K562 (cell line): ENCODE results near the gene MIDN. TPM values are rescaled to one million over a fixed set of nuclear protein-coding genes. Genes with fewer than 3 reads are reported as not detected.
A peak's percentile ranks its signal among the peaks of the same experiment; 100 is the strongest.

Experiments used
- BCL6 ChIP-seq: fragments of 250-450 bp; sonication (Bioruptor Pico); IDR thresholded peaks from 2 replicates; pipeline ENCODE4 v1.4.0; 2020
- CC2D1A ChIP-seq: fragments of 450-650 bp; IDR thresholded peaks from 2 replicates; pipeline ENCODE4 v1.6.1; 2017; ENCODE audit warnings: mild to moderate bottlenecking
- CXXC5 ChIP-seq: fragments of 250-450 bp; sonication (Bioruptor Pico); IDR thresholded peaks from 2 replicates; pipeline ENCODE4 v1.8.0; 2022; ENCODE audit warnings: inconsistent platforms, mild to moderate bottlenecking, moderate library complexity
- EWSR1 ChIP-seq: fragments of 450-650 bp; IDR thresholded peaks from 2 replicates; pipeline ENCODE4 v1.6.1; 2018; ENCODE audit warnings: borderline replicate concordance, mild to moderate bottlenecking, low read depth, moderate library complexity; ENCODE audit not compliant: partially characterized antibody
- FOXK1 ChIP-seq: sonication (generic); formaldehyde crosslinking; IDR thresholded peaks from 2 replicates; pipeline ENCODE4 v1.8.0; 2022; ENCODE audit warnings: missing genetic modification reagents, mild to moderate bottlenecking, borderline replicate concordance
- GTF2E2 ChIP-seq: fragments of 200-800 bp; sonication (Bioruptor generic); IDR thresholded peaks from 2 replicates; pipeline ENCODE4 v1.6.1; 2016; ENCODE audit warnings: missing genetic modification characterization, missing compliant biosample characterization
- HDAC3 ChIP-seq: fragments of 450-650 bp; IDR thresholded peaks from 2 replicates; pipeline ENCODE4 v1.6.1; 2018; ENCODE audit warnings: borderline replicate concordance, mild to moderate bottlenecking, moderate library complexity; ENCODE audit not compliant: partially characterized antibody
- KDM1A ChIP-seq, 2 experiments: fragments of 450-650 bp; IDR thresholded peaks; 2 replicates each; pipeline ENCODE4 v1.6.1; 2016; ENCODE audit warnings: mild to moderate bottlenecking in 2 of 2
- NFIX ChIP-seq: fragments of 250-450 bp; sonication (Bioruptor Pico); IDR thresholded peaks from 2 replicates; pipeline ENCODE4 v1.4.0; 2020; ENCODE audit warnings: low read depth, mild to moderate bottlenecking, moderate library complexity
- POLR2G ChIP-seq: fragments of 200-400 bp; formaldehyde crosslinking; IDR thresholded peaks from 2 replicates; pipeline ENCODE4 v1.6.1; 2017; ENCODE audit warnings: low read depth, mild to moderate bottlenecking, antibody characterized with exemption, low read length, moderate library complexity
- RB1 ChIP-seq: fragments of 450-650 bp; IDR thresholded peaks from 2 replicates; pipeline ENCODE4 v1.6.1; 2017; ENCODE audit warnings: low read depth, mild to moderate bottlenecking
- SP2 ChIP-seq: IDR thresholded peaks from 2 replicates; pipeline ENCODE4 v1.6.1; 2011; ENCODE audit warnings: mild to moderate bottlenecking, low read depth, low read length, moderate library complexity; ENCODE audit not compliant: poor library complexity, severe bottlenecking; ENCODE audit errors: extremely low read depth
- SRSF7 ChIP-seq: fragments of 200-400 bp; formaldehyde crosslinking; optimal IDR thresholded peaks from 2 replicates; pipeline ENCODE3; 2017; ENCODE audit warnings: mild to moderate bottlenecking, low read depth, low read length
- ZBED1 ChIP-seq: IDR thresholded peaks from 2 replicates; pipeline ENCODE4 v1.6.1; 2014
- ZNF318 ChIP-seq, 2 experiments: fragments of 450-650 bp; IDR thresholded peaks; 2 replicates each; pipeline ENCODE4 v1.6.1; 2016; ENCODE audit warnings: mild to moderate bottlenecking in 2 of 2, borderline replicate concordance in 1 of 2, low read depth in 1 of 2, moderate library complexity in 1 of 2
- ZNF778 ChIP-seq: fragments of 450-650 bp; formaldehyde crosslinking; IDR thresholded peaks from 2 replicates; pipeline ENCODE4 v1.4.0; 2020; ENCODE audit warnings: mild to moderate bottlenecking, moderate library complexity
- polyA plus RNA-seq, 8 experiments: library from polyadenylated mRNA; depleted of rRNA in 4 of 8; stranded (reverse) in 5 of 8; unstranded in 3 of 8; fragments of >200 nt; fragmentation: Nextera tagmentation in 2 of 8; fragmentation: Illumina TruSeq in 1 of 8; extraction: Ambion mirVana in 2 of 8; extraction: Trizol in 1 of 8; gene quantifications; 2 replicates each; pipeline versions ENCODE4 v1.2.1 to v1.2.3, GENCODE V29; 2011 to 2014; ENCODE audit warnings: inconsistent platforms in 1 of 8, missing spikeins in 1 of 8
- total RNA-seq, 7 experiments: library from RNA; depleted of rRNA in 6 of 7; stranded (reverse); fragments of >200 nt in 6 of 7; fragmentation: Illumina TruSeq in 2 of 7; extraction: Trizol in 2 of 7; gene quantifications; 2 replicates each; pipeline versions ENCODE4 v1.2.1 to v1.2.3, GENCODE V29; 2011 to 2021; ENCODE audit warnings: low replicate concordance in 1 of 7
- TF ChIP-seq, protein P1 (sequence below), 2 experiments: fragments of 150-350 bp in 1 of 2; IDR thresholded peaks; 2 replicates each; pipeline ENCODE4 v1.6.1; 2012 to 2016; ENCODE audit warnings: low read depth in 2 of 2, low read length in 2 of 2, mild to moderate bottlenecking in 1 of 2, moderate library complexity in 1 of 2

The MIDN gene
- total and polyA plus RNA-seq, 9 of the 15 experiments (the other 6 are each of a cell fraction or from before 2014, with no cell fraction given): 0.17 to 120 (median 10.1) TPM

- TF ChIP-seq, protein P1, sequence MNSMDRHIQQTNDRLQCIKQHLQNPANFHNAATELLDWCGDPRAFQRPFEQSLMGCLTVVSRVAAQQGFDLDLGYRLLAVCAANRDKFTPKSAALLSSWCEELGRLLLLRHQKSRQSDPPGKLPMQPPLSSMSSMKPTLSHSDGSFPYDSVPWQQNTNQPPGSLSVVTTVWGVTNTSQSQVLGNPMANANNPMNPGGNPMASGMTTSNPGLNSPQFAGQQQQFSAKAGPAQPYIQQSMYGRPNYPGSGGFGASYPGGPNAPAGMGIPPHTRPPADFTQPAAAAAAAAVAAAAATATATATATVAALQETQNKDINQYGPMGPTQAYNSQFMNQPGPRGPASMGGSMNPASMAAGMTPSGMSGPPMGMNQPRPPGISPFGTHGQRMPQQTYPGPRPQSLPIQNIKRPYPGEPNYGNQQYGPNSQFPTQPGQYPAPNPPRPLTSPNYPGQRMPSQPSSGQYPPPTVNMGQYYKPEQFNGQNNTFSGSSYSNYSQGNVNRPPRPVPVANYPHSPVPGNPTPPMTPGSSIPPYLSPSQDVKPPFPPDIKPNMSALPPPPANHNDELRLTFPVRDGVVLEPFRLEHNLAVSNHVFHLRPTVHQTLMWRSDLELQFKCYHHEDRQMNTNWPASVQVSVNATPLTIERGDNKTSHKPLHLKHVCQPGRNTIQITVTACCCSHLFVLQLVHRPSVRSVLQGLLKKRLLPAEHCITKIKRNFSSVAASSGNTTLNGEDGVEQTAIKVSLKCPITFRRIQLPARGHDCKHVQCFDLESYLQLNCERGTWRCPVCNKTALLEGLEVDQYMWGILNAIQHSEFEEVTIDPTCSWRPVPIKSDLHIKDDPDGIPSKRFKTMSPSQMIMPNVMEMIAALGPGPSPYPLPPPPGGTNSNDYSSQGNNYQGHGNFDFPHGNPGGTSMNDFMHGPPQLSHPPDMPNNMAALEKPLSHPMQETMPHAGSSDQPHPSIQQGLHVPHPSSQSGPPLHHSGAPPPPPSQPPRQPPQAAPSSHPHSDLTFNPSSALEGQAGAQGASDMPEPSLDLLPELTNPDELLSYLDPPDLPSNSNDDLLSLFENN (IDR thresholded peaks at IDR 0.05; ENCODE audit: low read depth in 2 of 2, low read length in 2 of 2): 0 out of 4 replicates have a peak, but pooled peaks of 1 of the 2 experiments have one; percentile 46
- TF ChIP-seq HDAC3 (no peak), SP2 (peak; percentile 13), RB1 (peak; percentile 81), ZNF318 (IDR thresholded peaks at IDR 0.05; ENCODE audit: borderline replicate concordance in 1 of 2, low read depth in 1 of 2) (no peak), CXXC5 (peak; percentile 99), CC2D1A (no peak), NFIX (CRISPR knock-in tag) (no peak), FOXK1 (CRISPR knock-in tag) (no peak), KDM1A (IDR thresholded peaks at IDR 0.05) (no peak), SRSF7 (no peak), ZNF778 (CRISPR knock-in tag) (no peak), BCL6 (no peak), POLR2G (peak; percentile 84), ZBED1 (peak; percentile 82; the same call in 1 of the 2 replicates), GTF2E2 (tag) (no peak; the same call in 1 of the 2 replicates), EWSR1 (no peak)
These were observed 27.0 kb downstream of the MIDN start, which contains the start of gene FAM174C (continued) for GRCh38 chr19:1275260-1275975.
